ENCODE results near the gene NMT1.

The NMT1 gene

GRCh38 chr17:45135978-45136791 is 75.1 kb downstream of the NMT1 start:
- no peak for DNase-seq (ENCODE audit: low read depth)

- no peak for DNase-seq (ENCODE audit: low read depth)
These were observed 75.9 kb downstream of the NMT1 start for GRCh38 chr17:45136846-45137560.

GRCh38 chr17:45137561-45138305 is 76.6 kb downstream of the NMT1 start:
- no peak for DNase-seq (ENCODE audit: low read depth)

- DNase-seq (ENCODE audit: low read depth) = no peak
These were observed 77.9 kb downstream of the NMT1 start for GRCh38 chr17:45138911-45139532.

GRCh38 chr17:45139533-45139920 is 78.4 kb downstream of the NMT1 start:
- no peak for DNase-seq (ENCODE audit: low read depth)

- no peak for DNase-seq (ENCODE audit: low read depth)
These were observed 82.1 kb downstream of the NMT1 start for GRCh38 chr17:45143094-45143670.

GRCh38 chr17:45143767-45144198 is 82.7 kb downstream of the NMT1 start:
- no peak for DNase-seq (ENCODE audit: low read depth)

- no peak for DNase-seq (ENCODE audit: low read depth)
These were observed 83.3 kb downstream of the NMT1 start for GRCh38 chr17:45144199-45145034.

GRCh38 chr17:45145035-45145389 is 83.9 kb downstream of the NMT1 start:
- DNase-seq (ENCODE audit: low read depth) = no peak

GRCh38 chr17:45146166-45146565 is 85.0 kb downstream of the NMT1 start:
- DNase-seq (ENCODE audit: low read depth) = no peak

GRCh38 chr17:45146592-45146889 is 85.4 kb downstream of the NMT1 start:
- DNase-seq (ENCODE audit: low read depth) = no peak

GRCh38 chr17:45146890-45147580 is 85.9 kb downstream of the NMT1 start:
- DNase-seq (ENCODE audit: low read depth) = no peak

- DNase-seq (ENCODE audit: low read depth) = no peak
These were observed 86.6 kb downstream of the NMT1 start for GRCh38 chr17:45147581-45148182.

- peak; percentile 94 for DNase-seq (ENCODE audit: low read depth)
These were observed 87.3 kb downstream of the NMT1 start, which contains the start of gene HEXIM1 for GRCh38 chr17:45148183-45149036. Gene HEXIM1 (plus strand): TSS chr17:45148475. CDS start chr17:45149191, 716 bp downstream.

- DNase-seq (ENCODE audit: low read depth) = no peak
These were observed 88.0 kb downstream of the NMT1 start for GRCh38 chr17:45149037-45149668.

- DNase-seq (ENCODE audit: low read depth) = no peak
These were observed 88.8 kb downstream of the NMT1 start for GRCh38 chr17:45149669-45150664.
